Astrocyte of the spinal cord (primary cell): ENCODE measurements around the gene AFDN.

Source experiments
- DNase-seq: peaks from one replicate; pipeline ENCODE4 v3.0.0; 2011; ENCODE audit warnings: low read depth, low spot score
- H3K4me3 ChIP-seq: 2 replicates; pipeline ENCODE4 v1.5.1; 2011; ENCODE audit warnings: low read depth, mild to moderate bottlenecking, low read length, moderate library complexity
- CTCF ChIP-seq: IDR thresholded peaks from 2 replicates; pipeline ENCODE4 v1.5.1; 2012; ENCODE audit warnings: low read depth, mild to moderate bottlenecking, low read length, inconsistent platforms
- in situ Hi-C: cut with HindIII; loops from 2 replicates; pipeline ENCODE4 v1.10.0; 2017; ENCODE audit warnings: low sequenced_read_pairs

The AFDN gene

GRCh38 chr6:167919349-167919748 is 92.6 kb downstream of the AFDN start:
- no peak overlapping the region for H3K4me3 ChIP-seq
- in situ Hi-C loops = no loop called here
- no peak for TF ChIP-seq CTCF
- DNase-seq = no peak

GRCh38 chr6:167920165-167920564 is 93.5 kb downstream of the AFDN start:
- in situ Hi-C loops = no loop called here
- TF ChIP-seq CTCF = no peak
- H3K4me3 ChIP-seq = no peak overlapping the region
- no peak for DNase-seq

- in situ Hi-C loops = no loop called here
- no peak for TF ChIP-seq CTCF
- DNase-seq = no peak
- no peak overlapping the region for H3K4me3 ChIP-seq
Measured at GRCh38 chr6:167921831-167922230, 95.1 kb downstream of the AFDN start.

GRCh38 chr6:167925026-167925425 is 98.3 kb downstream of the AFDN start:
- TF ChIP-seq CTCF = no peak
- DNase-seq = no peak
- in situ Hi-C loops = no loop called here
- H3K4me3 ChIP-seq = no peak overlapping the region

GRCh38 chr6:167927246-167927645 is 100.5 kb downstream of the AFDN start:
- DNase-seq = no peak
- no peak for TF ChIP-seq CTCF
- no peak overlapping the region for H3K4me3 ChIP-seq
- in situ Hi-C loops = no loop called here

- no peak overlapping the region for H3K4me3 ChIP-seq
- in situ Hi-C loops = no loop called here
- no peak for DNase-seq
- no peak for TF ChIP-seq CTCF
Measured at GRCh38 chr6:167928111-167928510, 101.4 kb downstream of the AFDN start.

- TF ChIP-seq CTCF = no peak
- in situ Hi-C loops = no loop called here
- H3K4me3 ChIP-seq = no peak overlapping the region
- DNase-seq = peak; percentile 74
Measured at GRCh38 chr6:167930295-167930694, 103.6 kb downstream of the AFDN start.
